DND-41 (cell line): Measurements from ENCODE around the gene C1orf116.

Experiments
- ATAC-seq: fragments of 200-7000 bp; cut with Tn5 transposase; 3 replicates; pipeline ENCODE4 v1.9.1; 2021; ENCODE audit warnings: low read depth; ENCODE audit not compliant: insufficient read depth
- DNase-seq: peaks from one replicate; pipeline ENCODE4 v3.0.0-alpha.2; 2020
- H2AFZ ChIP-seq: 2 replicates; pipeline ENCODE4 v1.6.0; 2012; ENCODE audit warnings: low read depth, low read length
- H3K27ac ChIP-seq: 2 replicates; pipeline ENCODE4 v1.5.1; 2012; ENCODE audit warnings: low read length, inconsistent platforms
- H3K27me3 ChIP-seq: fragments of 200-600 bp; sonication (generic); 2 replicates; pipeline ENCODE4 v1.6.0; 2012; ENCODE audit warnings: low read length, mild to moderate bottlenecking, inconsistent platforms; ENCODE audit not compliant: insufficient read depth, poor library complexity
- H3K36me3 ChIP-seq: 2 replicates; pipeline ENCODE4 v1.5.1; 2012; ENCODE audit warnings: low read length, inconsistent platforms; ENCODE audit not compliant: insufficient read depth
- H3K4me1 ChIP-seq: 2 replicates; pipeline ENCODE4 v1.5.1; 2012; ENCODE audit warnings: mild to moderate bottlenecking, low read length; ENCODE audit not compliant: insufficient read depth
- H3K4me2 ChIP-seq: 2 replicates; pipeline ENCODE4 v1.6.0; 2012; ENCODE audit warnings: mild to moderate bottlenecking, moderate library complexity, low read length, inconsistent platforms; ENCODE audit not compliant: insufficient read depth
- H3K4me3 ChIP-seq, 2 experiments: fragments of 200-600 bp in 1 of 2; shearing (Covaris generic) in 1 of 2; 2 replicates each; pipeline ENCODE4 v1.5.1; 2012 to 2016; ENCODE audit warnings: inconsistent platforms in 2 of 2, low read length in 2 of 2, mild to moderate bottlenecking in 2 of 2, low read depth in 1 of 2, moderate library complexity in 1 of 2
- H3K79me2 ChIP-seq: 2 replicates; pipeline ENCODE4 v1.6.0; 2012; ENCODE audit warnings: low read length, inconsistent platforms; ENCODE audit not compliant: insufficient read depth
- H3K9ac ChIP-seq: 2 replicates; pipeline ENCODE4 v1.6.0; 2012; ENCODE audit warnings: low read depth, mild to moderate bottlenecking, inconsistent platforms, low read length, moderate library complexity
- H3K9me3 ChIP-seq: 2 replicates; pipeline ENCODE4 v1.5.1; 2012; ENCODE audit warnings: low read length, moderate library complexity, mild to moderate bottlenecking, inconsistent platforms; ENCODE audit not compliant: insufficient read depth, severe bottlenecking
- H4K20me1 ChIP-seq: 2 replicates; pipeline ENCODE4 v1.6.0; 2012; ENCODE audit warnings: low read length; ENCODE audit not compliant: insufficient read depth
- CTCF ChIP-seq: IDR thresholded peaks from 2 replicates; pipeline ENCODE4 v1.5.1; 2012; ENCODE audit warnings: borderline replicate concordance, low read length, moderate library complexity, mild to moderate bottlenecking; ENCODE audit not compliant: poor library complexity, severe bottlenecking; ENCODE audit errors: extremely low read depth
- EZH2 ChIP-seq: IDR thresholded peaks from 3 replicates; pipeline ENCODE4 v1.6.1; 2012; ENCODE audit warnings: borderline replicate concordance, low read depth, mild to moderate bottlenecking, moderate library complexity, low read length, inconsistent platforms; ENCODE audit not compliant: severe bottlenecking

C1orf116 gene

GRCh38 chr1:207029701-207030521 is 2.6 kb downstream of the C1orf116 start:
- Histone ChIP-seq H3K9me3 (no peaks in the 10 kb centered on the region), H3K79me2 (no peaks in the 10 kb centered on the region), H3K4me3 (no peak overlapping the region), H3K27ac (no peak overlapping the region), H3K36me3 (no peaks in the 10 kb centered on the region), H4K20me1 (no peaks in the 10 kb centered on the region), H3K4me1 (no peaks in the 10 kb centered on the region), H2AFZ (no peak overlapping the region), H3K4me2 (no peak overlapping the region), H3K9ac (no peak overlapping the region), H3K27me3 (peaks cover 50% of the 10 kb centered on the region)
- TF ChIP-seq EZH2: no peak
- ATAC-seq: no peak
- no peak for DNase-seq

GRCh38 chr1:207028884-207029650 is 3.5 kb downstream of the C1orf116 start:
- Histone ChIP-seq H2AFZ (no peak overlapping the region), H3K79me2 (no peaks in the 10 kb centered on the region), H3K9ac (no peak overlapping the region), H4K20me1 (no peaks in the 10 kb centered on the region), H3K4me3 (no peak overlapping the region), H3K27ac (no peak overlapping the region), H3K9me3 (no peaks in the 10 kb centered on the region), H3K27me3 (peaks cover 47% of the 10 kb centered on the region), H3K4me1 (no peaks in the 10 kb centered on the region), H3K4me2 (no peak overlapping the region), H3K36me3 (no peaks in the 10 kb centered on the region)
- ATAC-seq (no peak), DNase-seq (no peak)
- TF ChIP-seq EZH2 (no peak), CTCF (no peak)

GRCh38 chr1:207027921-207028320 is 4.6 kb downstream of the C1orf116 start:
- no peaks in the 10 kb centered on the region for H4K20me1 ChIP-seq
- no peak overlapping the region for H3K9ac ChIP-seq
- no peak overlapping the region for H3K4me3 ChIP-seq
- no peak for DNase-seq
- peaks cover 46% of the 10 kb centered on the region for H3K27me3 ChIP-seq
- no peaks in the 10 kb centered on the region for H3K9me3 ChIP-seq
- H3K79me2 ChIP-seq: no peaks in the 10 kb centered on the region
- H3K4me2 ChIP-seq: no peak overlapping the region
- H3K27ac ChIP-seq: no peak overlapping the region
- no peak for TF ChIP-seq CTCF
- TF ChIP-seq EZH2: no peak
- no peak for ATAC-seq
- no peaks in the 10 kb centered on the region for H3K36me3 ChIP-seq
- H2AFZ ChIP-seq: no peak overlapping the region
- H3K4me1 ChIP-seq: no peaks in the 10 kb centered on the region

- no peak for TF ChIP-seq EZH2
- TF ChIP-seq CTCF: no peak
- H3K27ac ChIP-seq: no peak overlapping the region
- H3K79me2 ChIP-seq: no peaks in the 10 kb centered on the region
- no peaks in the 10 kb centered on the region for H3K36me3 ChIP-seq
- no peaks in the 10 kb centered on the region for H3K9me3 ChIP-seq
- H3K4me2 ChIP-seq: no peak overlapping the region
- no peaks in the 10 kb centered on the region for H4K20me1 ChIP-seq
- DNase-seq (no peak), ATAC-seq (no peak)
- no peaks in the 10 kb centered on the region for H3K4me1 ChIP-seq
- H3K27me3 ChIP-seq: peaks cover 41% of the 10 kb centered on the region
- no peak overlapping the region for H3K9ac ChIP-seq
- no peak overlapping the region for H3K4me3 ChIP-seq
- no peak overlapping the region for H2AFZ ChIP-seq
Measured at GRCh38 chr1:207027206-207027777, 5.3 kb downstream of the C1orf116 start.
